WTC11 (cell line): ENCODE results near the gene SCIN. TPM values are rescaled to one million over a fixed set of nuclear protein-coding genes. Genes with fewer than 3 reads are reported as not detected.

Experiments used
- ATAC-seq: fragments of 200-7000 bp; cut with Tn5 transposase; 2 replicates; pipeline ENCODE4 v1.10.0; 2021; ENCODE audit warnings: mild to moderate bottlenecking, moderate library complexity
- CTCF ChIA-PET: fragments of 300-600 bp; sonication (Branson Sonifier 250); formaldehyde crosslinking; loops from one replicate; lab custom pipeline; 2021; ENCODE audit warnings: antibody characterized with exemption; lab: Charles Lee
- POLR2A ChIA-PET: fragments of 350-600 bp; sonication (Branson Sonifier 250); formaldehyde crosslinking; loops from one replicate; lab custom pipeline; 2021; ENCODE audit warnings: antibody characterized with exemption; lab: Charles Lee
- DNase-seq: peaks from one replicate; pipeline ENCODE4 v3.0.0; 2021; ENCODE audit warnings: low spot score
- H3K27ac Mint-ChIP-seq: 2 replicates; pipeline ENCODE4 v1.8.0; 2021; ENCODE audit warnings: mixed read lengths
- H3K27me3 Mint-ChIP-seq: 2 replicates; pipeline ENCODE4 v1.8.0; 2021; ENCODE audit warnings: low read depth, mild to moderate bottlenecking, moderate library complexity, mixed read lengths
- H3K36me3 Mint-ChIP-seq: 2 replicates; pipeline ENCODE4 v1.8.0; 2021; ENCODE audit warnings: mixed read lengths
- H3K4me1 Mint-ChIP-seq: 2 replicates; pipeline ENCODE4 v1.8.0; 2022; ENCODE audit warnings: mixed read lengths
- H3K4me3 Mint-ChIP-seq: 2 replicates; pipeline ENCODE4 v1.8.0; 2021; ENCODE audit warnings: mild to moderate bottlenecking, moderate library complexity, mixed read lengths
- H3K9me3 Mint-ChIP-seq: 2 replicates; pipeline ENCODE4 v1.8.0; 2021; ENCODE audit warnings: mixed read lengths
- ATF1 ChIP-seq: sonication (generic); formaldehyde crosslinking; IDR thresholded peaks from 2 replicates; pipeline ENCODE4 v1.8.1; 2023; ENCODE audit warnings: mild to moderate bottlenecking, moderate library complexity, missing genetic modification reagents
- CREB1 ChIP-seq: sonication (generic); formaldehyde crosslinking; IDR thresholded peaks from 2 replicates; pipeline ENCODE4 v1.8.0; 2023; ENCODE audit warnings: mild to moderate bottlenecking, missing genetic modification reagents
- ELF4 ChIP-seq: sonication (generic); formaldehyde crosslinking; IDR thresholded peaks from 2 replicates; pipeline ENCODE4 v1.8.1; 2022; ENCODE audit warnings: low read depth, mild to moderate bottlenecking, moderate library complexity, missing genetic modification reagents
- FOXK1 ChIP-seq: sonication (generic); formaldehyde crosslinking; IDR thresholded peaks from 2 replicates; pipeline ENCODE4 v1.8.0; 2022; ENCODE audit warnings: mild to moderate bottlenecking, moderate library complexity, missing genetic modification reagents
- FOXP1 ChIP-seq: sonication (generic); formaldehyde crosslinking; IDR thresholded peaks from 2 replicates; pipeline ENCODE4 v1.8.0; 2022; ENCODE audit warnings: missing genetic modification reagents, mild to moderate bottlenecking, moderate library complexity, borderline replicate concordance
- GRHL2 ChIP-seq: fragments of 250-450 bp; sonication (Bioruptor Pico); IDR thresholded peaks from 2 replicates; pipeline ENCODE4 v1.8.0; 2022; ENCODE audit warnings: mild to moderate bottlenecking, moderate library complexity; ENCODE audit not compliant: insufficient replicate concordance, severe bottlenecking
- IRF2 ChIP-seq: sonication (generic); formaldehyde crosslinking; IDR thresholded peaks from 2 replicates; pipeline ENCODE4 v1.8.0; 2022; ENCODE audit warnings: low read depth, missing genetic modification reagents, borderline replicate concordance
- JUN ChIP-seq: sonication (generic); formaldehyde crosslinking; IDR thresholded peaks from 2 replicates; pipeline ENCODE4 v1.8.0; 2023; ENCODE audit warnings: mild to moderate bottlenecking, missing genetic modification reagents
- MXD4 ChIP-seq: fragments of 250-450 bp; sonication (Bioruptor Pico); IDR thresholded peaks from 2 replicates; pipeline ENCODE4 v1.8.0; 2021; ENCODE audit warnings: mild to moderate bottlenecking, moderate library complexity, borderline replicate concordance
- MYBL2 ChIP-seq: sonication (generic); formaldehyde crosslinking; IDR thresholded peaks from 2 replicates; pipeline ENCODE4 v1.8.1; 2023; ENCODE audit warnings: mild to moderate bottlenecking, moderate library complexity, missing genetic modification reagents
- OVOL2 ChIP-seq: fragments of 250-450 bp; sonication (Bioruptor Pico); IDR thresholded peaks from 2 replicates; pipeline ENCODE4 v1.9.0; 2021; ENCODE audit warnings: mild to moderate bottlenecking, borderline replicate concordance
- SP1 ChIP-seq: sonication (generic); formaldehyde crosslinking; conservative IDR thresholded peaks from 2 replicates; pipeline ENCODE4 v1.8.1; 2022; ENCODE audit warnings: missing genetic modification reagents
- TP53 ChIP-seq: sonication (generic); formaldehyde crosslinking; IDR thresholded peaks from 2 replicates; pipeline ENCODE4 v1.8.1; 2023; ENCODE audit warnings: mild to moderate bottlenecking, missing genetic modification reagents
- ZBTB21 ChIP-seq: sonication (generic); formaldehyde crosslinking; IDR thresholded peaks from 2 replicates; pipeline ENCODE4 v1.8.1; 2023; ENCODE audit warnings: mild to moderate bottlenecking, missing genetic modification reagents, borderline replicate concordance
- ZNF232 ChIP-seq: sonication (generic); formaldehyde crosslinking; IDR thresholded peaks from 2 replicates; pipeline ENCODE4 v1.8.0; 2022; ENCODE audit warnings: mild to moderate bottlenecking, missing genetic modification reagents
- total RNA-seq: library from RNA; stranded (reverse); gene quantifications from 3 replicates; pipeline ENCODE4 v1.2.3, GENCODE V29; 2021
- TF ChIP-seq, protein P1 (sequence below): sonication (generic); formaldehyde crosslinking; IDR thresholded peaks from 2 replicates; pipeline ENCODE4 v1.8.0; 2022; ENCODE audit warnings: mild to moderate bottlenecking, missing genetic modification reagents
- TF ChIP-seq, protein P2 (sequence below): sonication (generic); formaldehyde crosslinking; conservative IDR thresholded peaks from 2 replicates; pipeline ENCODE4 v1.8.1; 2022; ENCODE audit warnings: mild to moderate bottlenecking, missing genetic modification reagents
- TF ChIP-seq, protein P3 (sequence below): sonication (generic); formaldehyde crosslinking; IDR thresholded peaks from 2 replicates; pipeline ENCODE4 v1.8.0; 2022; ENCODE audit warnings: mild to moderate bottlenecking, missing genetic modification reagents
- TF ChIP-seq, protein P4 (sequence below): sonication (generic); formaldehyde crosslinking; IDR thresholded peaks from 2 replicates; pipeline ENCODE4 v1.8.1; 2023; ENCODE audit warnings: mild to moderate bottlenecking, missing genetic modification reagents
- TF ChIP-seq, protein P5 (sequence below): sonication (generic); formaldehyde crosslinking; IDR thresholded peaks from 2 replicates; pipeline ENCODE4 v1.8.1; 2023; ENCODE audit warnings: mild to moderate bottlenecking, missing genetic modification reagents
- TF ChIP-seq, protein P6 (sequence below): sonication (generic); formaldehyde crosslinking; IDR thresholded peaks from 2 replicates; pipeline ENCODE4 v1.8.1; 2022; ENCODE audit warnings: low read depth, mild to moderate bottlenecking, moderate library complexity, missing genetic modification reagents, borderline replicate concordance

SCIN gene
- total RNA-seq, 1 experiment from 2014 or later, result 0.98 TPM

DNA sequence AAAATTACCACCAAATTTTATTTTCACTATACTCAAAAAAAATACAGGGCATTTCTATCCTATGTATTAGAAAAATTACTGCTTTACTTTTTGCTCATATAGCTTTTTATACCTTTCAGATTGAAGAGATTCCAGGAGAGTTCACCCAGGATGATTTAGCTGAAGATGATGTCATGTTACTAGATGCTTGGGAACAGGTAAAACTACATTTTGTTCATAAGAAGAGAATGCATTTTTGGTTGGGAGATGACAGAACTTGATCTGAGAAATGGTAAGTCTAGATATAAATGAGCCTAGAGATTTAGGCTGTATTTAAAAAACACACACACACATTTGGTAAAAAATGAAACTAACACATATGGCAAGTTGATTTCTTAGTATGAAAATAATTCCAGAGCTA is 78.8 kb downstream of the SCIN start (continued):
- TF ChIP-seq, protein P1, sequence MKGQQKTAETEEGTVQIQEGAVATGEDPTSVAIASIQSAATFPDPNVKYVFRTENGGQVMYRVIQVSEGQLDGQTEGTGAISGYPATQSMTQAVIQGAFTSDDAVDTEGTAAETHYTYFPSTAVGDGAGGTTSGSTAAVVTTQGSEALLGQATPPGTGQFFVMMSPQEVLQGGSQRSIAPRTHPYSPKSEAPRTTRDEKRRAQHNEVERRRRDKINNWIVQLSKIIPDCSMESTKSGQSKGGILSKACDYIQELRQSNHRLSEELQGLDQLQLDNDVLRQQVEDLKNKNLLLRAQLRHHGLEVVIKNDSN, result no peak
- TF ChIP-seq MYBL2 (CRISPR knock-in tag) (no peak), ATF1 (CRISPR knock-in tag) (no peak), SP1 (CRISPR knock-in tag) (no peak), ZBTB21 (CRISPR knock-in tag) (no peak), ELF4 (CRISPR knock-in tag) (no peak), MXD4 (CRISPR knock-in tag) (no peak), IRF2 (CRISPR knock-in tag) (no peak)
- TF ChIP-seq, protein P2, sequence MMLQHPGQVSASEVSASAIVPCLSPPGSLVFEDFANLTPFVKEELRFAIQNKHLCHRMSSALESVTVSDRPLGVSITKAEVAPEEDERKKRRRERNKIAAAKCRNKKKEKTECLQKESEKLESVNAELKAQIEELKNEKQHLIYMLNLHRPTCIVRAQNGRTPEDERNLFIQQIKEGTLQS, result no peak
- TF ChIP-seq, protein P3, sequence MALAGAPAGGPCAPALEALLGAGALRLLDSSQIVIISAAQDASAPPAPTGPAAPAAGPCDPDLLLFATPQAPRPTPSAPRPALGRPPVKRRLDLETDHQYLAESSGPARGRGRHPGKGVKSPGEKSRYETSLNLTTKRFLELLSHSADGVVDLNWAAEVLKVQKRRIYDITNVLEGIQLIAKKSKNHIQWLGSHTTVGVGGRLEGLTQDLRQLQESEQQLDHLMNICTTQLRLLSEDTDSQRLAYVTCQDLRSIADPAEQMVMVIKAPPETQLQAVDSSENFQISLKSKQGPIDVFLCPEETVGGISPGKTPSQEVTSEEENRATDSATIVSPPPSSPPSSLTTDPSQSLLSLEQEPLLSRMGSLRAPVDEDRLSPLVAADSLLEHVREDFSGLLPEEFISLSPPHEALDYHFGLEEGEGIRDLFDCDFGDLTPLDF (CRISPR knock-in tag), result no peak
- TF ChIP-seq, protein P4, sequence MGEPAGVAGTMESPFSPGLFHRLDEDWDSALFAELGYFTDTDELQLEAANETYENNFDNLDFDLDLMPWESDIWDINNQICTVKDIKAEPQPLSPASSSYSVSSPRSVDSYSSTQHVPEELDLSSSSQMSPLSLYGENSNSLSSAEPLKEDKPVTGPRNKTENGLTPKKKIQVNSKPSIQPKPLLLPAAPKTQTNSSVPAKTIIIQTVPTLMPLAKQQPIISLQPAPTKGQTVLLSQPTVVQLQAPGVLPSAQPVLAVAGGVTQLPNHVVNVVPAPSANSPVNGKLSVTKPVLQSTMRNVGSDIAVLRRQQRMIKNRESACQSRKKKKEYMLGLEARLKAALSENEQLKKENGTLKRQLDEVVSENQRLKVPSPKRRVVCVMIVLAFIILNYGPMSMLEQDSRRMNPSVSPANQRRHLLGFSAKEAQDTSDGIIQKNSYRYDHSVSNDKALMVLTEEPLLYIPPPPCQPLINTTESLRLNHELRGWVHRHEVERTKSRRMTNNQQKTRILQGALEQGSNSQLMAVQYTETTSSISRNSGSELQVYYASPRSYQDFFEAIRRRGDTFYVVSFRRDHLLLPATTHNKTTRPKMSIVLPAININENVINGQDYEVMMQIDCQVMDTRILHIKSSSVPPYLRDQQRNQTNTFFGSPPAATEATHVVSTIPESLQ (CRISPR knock-in tag), result no peak

DNA sequence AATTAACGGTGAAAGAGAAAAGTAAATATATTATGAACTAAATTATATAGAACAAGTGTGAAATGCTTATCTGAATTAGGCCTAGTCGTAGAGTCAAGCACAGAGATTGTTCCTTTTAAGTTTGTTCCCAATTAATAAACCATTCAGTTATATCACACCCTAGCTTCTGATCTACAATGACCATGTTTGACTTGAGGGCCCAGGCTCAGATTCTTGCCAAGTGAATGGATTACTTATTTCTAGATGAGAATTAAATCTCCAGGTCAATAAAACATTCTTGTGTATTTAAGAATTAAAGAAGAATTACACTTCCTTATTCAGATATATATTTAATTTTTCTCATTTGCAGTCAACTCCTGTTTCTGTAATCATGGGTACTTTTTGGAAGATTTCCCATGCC is 79.6 kb downstream of the SCIN start:
- H3K27me3 Mint-ChIP-seq, result no peaks in the 10 kb centered on the region
- H3K27ac Mint-ChIP-seq, result no peak overlapping the region
- no peaks in the 10 kb centered on the region for H3K9me3 Mint-ChIP-seq
- peaks cover 31% of the 10 kb centered on the region for H3K4me1 Mint-ChIP-seq
- CTCF ChIA-PET, result no interaction called here
- ATAC-seq (no peak), DNase-seq (no peak)
- POLR2A ChIA-PET, result no interaction called here
- no peak for TF ChIP-seq CREB1 (CRISPR knock-in tag)
- TF ChIP-seq FOXK1 (CRISPR knock-in tag), result no peak
- no peak for TF ChIP-seq FOXP1 (CRISPR knock-in tag)
- no peak for TF ChIP-seq ZNF232 (CRISPR knock-in tag)
- no peak for TF ChIP-seq OVOL2
- TF ChIP-seq TP53, result no peak
- TF ChIP-seq, protein P5, sequence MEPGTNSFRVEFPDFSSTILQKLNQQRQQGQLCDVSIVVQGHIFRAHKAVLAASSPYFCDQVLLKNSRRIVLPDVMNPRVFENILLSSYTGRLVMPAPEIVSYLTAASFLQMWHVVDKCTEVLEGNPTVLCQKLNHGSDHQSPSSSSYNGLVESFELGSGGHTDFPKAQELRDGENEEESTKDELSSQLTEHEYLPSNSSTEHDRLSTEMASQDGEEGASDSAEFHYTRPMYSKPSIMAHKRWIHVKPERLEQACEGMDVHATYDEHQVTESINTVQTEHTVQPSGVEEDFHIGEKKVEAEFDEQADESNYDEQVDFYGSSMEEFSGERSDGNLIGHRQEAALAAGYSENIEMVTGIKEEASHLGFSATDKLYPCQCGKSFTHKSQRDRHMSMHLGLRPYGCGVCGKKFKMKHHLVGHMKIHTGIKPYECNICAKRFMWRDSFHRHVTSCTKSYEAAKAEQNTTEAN, result no peak
- TF ChIP-seq JUN (CRISPR knock-in tag), result no peak
- no peak for TF ChIP-seq GRHL2 (CRISPR knock-in tag)
- TF ChIP-seq, protein P6, sequence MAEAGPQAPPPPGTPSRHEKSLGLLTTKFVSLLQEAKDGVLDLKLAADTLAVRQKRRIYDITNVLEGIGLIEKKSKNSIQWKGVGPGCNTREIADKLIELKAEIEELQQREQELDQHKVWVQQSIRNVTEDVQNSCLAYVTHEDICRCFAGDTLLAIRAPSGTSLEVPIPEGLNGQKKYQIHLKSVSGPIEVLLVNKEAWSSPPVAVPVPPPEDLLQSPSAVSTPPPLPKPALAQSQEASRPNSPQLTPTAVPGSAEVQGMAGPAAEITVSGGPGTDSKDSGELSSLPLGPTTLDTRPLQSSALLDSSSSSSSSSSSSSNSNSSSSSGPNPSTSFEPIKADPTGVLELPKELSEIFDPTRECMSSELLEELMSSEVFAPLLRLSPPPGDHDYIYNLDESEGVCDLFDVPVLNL (CRISPR knock-in tag), result no peak
- no peak overlapping the region for H3K4me3 Mint-ChIP-seq
- H3K36me3 Mint-ChIP-seq, result no peaks in the 10 kb centered on the region
